HEK293T (cell line): ENCODE results near the gene BCAP29.

ENCODE experiments used
- CTCF ChIA-PET: fragments of 350-600 bp; formaldehyde crosslinking; extraction: SDS; loops from one replicate; lab custom pipeline; 2021; ENCODE audit warnings: antibody characterized with exemption, inconsistent platforms; lab: Yijun Ruan, JAX
- POLR2A ChIA-PET: fragments of 350-600 bp; formaldehyde crosslinking; extraction: SDS; loops from one replicate; lab custom pipeline; 2020; ENCODE audit warnings: antibody characterized with exemption, inconsistent platforms; lab: Yijun Ruan, JAX
- DNase-seq: peaks from one replicate; pipeline ENCODE4 v3.0.0; 2012; ENCODE audit warnings: mixed read lengths; ENCODE audit errors: extremely low spot score
- ARNT ChIP-seq: fragments of 450-650 bp; IDR thresholded peaks from 2 replicates; pipeline ENCODE4 v1.6.1; 2017; ENCODE audit warnings: mild to moderate bottlenecking
- BHLHE40 ChIP-seq: fragments of 450-650 bp; IDR thresholded peaks from 2 replicates; pipeline ENCODE4 v1.6.1; 2016; ENCODE audit warnings: mild to moderate bottlenecking, moderate library complexity, borderline replicate concordance
- CTBP1 ChIP-seq: fragments of 450-650 bp; IDR thresholded peaks from 2 replicates; pipeline ENCODE4 v1.6.1; 2016; ENCODE audit warnings: borderline replicate concordance
- ELF4 ChIP-seq: fragments of 450-650 bp; IDR thresholded peaks from 2 replicates; pipeline ENCODE4 v1.6.1; 2017; ENCODE audit warnings: antibody characterized with exemption
- FOXA1 ChIP-seq: fragments of 450-650 bp; IDR thresholded peaks from 2 replicates; pipeline ENCODE4 v1.6.1; 2016; ENCODE audit warnings: mild to moderate bottlenecking
- FOXK2 ChIP-seq: fragments of 450-650 bp; IDR thresholded peaks from 2 replicates; pipeline ENCODE4 v1.6.1; 2016; ENCODE audit warnings: mild to moderate bottlenecking
- FOXM1 ChIP-seq: fragments of 450-650 bp; IDR thresholded peaks from 2 replicates; pipeline ENCODE4 v1.6.1; 2017; ENCODE audit warnings: mild to moderate bottlenecking, borderline replicate concordance
- HDGF ChIP-seq: fragments of 450-650 bp; IDR thresholded peaks from 2 replicates; pipeline ENCODE4 v1.6.1; 2017; ENCODE audit warnings: antibody characterized with exemption, borderline replicate concordance
- L3MBTL2 ChIP-seq: fragments of 450-650 bp; conservative IDR thresholded peaks from 2 replicates; pipeline ENCODE4 v1.6.1; 2016; ENCODE audit warnings: mild to moderate bottlenecking
- LEF1 ChIP-seq: fragments of 450-650 bp; IDR thresholded peaks from 2 replicates; pipeline ENCODE4 v1.6.1; 2017; ENCODE audit warnings: mild to moderate bottlenecking, borderline replicate concordance
- NFRKB ChIP-seq: fragments of 450-650 bp; IDR thresholded peaks from 2 replicates; pipeline ENCODE4 v1.6.1; 2016; ENCODE audit warnings: mild to moderate bottlenecking, moderate library complexity
- SP1 ChIP-seq: fragments of 450-650 bp; IDR thresholded peaks from 2 replicates; pipeline ENCODE4 v1.6.1; 2017
- SUZ12 ChIP-seq: fragments of 450-650 bp; IDR thresholded peaks from 2 replicates; pipeline ENCODE4 v1.6.1; 2016; ENCODE audit warnings: mild to moderate bottlenecking
- TARDBP ChIP-seq: fragments of 450-650 bp; IDR thresholded peaks from 2 replicates; pipeline ENCODE4 v1.6.1; 2016
- ZNF384 ChIP-seq: fragments of 450-650 bp; IDR thresholded peaks from 2 replicates; pipeline ENCODE4 v1.6.1; 2016
- TF ChIP-seq, protein P1 (sequence below): fragments of 450-650 bp; IDR thresholded peaks from 2 replicates; pipeline ENCODE4 v1.6.1; 2016

Gene BCAP29

GRCh38 chr7:107661865-107662379 is 81.9 kb downstream of the BCAP29 start:
- ChIA-PET POLR2A (no interaction called here), CTCF (interaction anchor here (0.7 to 1.1 kb wide), 2 partner anchors 213 to 219 kb away, joined by 3 read pairs; no protein-coding TSS in a partner anchor)
- no peak for TF ChIP-seq SP1
- 0 out of 2 replicates have a peak, but pooled peaks have one; percentile 19 for TF ChIP-seq L3MBTL2
- DNase-seq = no peak

- ChIA-PET CTCF (no interaction called here), POLR2A (no interaction called here)
- DNase-seq = no peak
- TF ChIP-seq SUZ12 (no peak), FOXM1 (no peak)
Measured at GRCh38 chr7:107663196-107663595, 83.2 kb downstream of the BCAP29 start.

GRCh38 chr7:107666790-107667189 is 86.7 kb downstream of the BCAP29 start:
- DNase-seq = no peak
- TF ChIP-seq L3MBTL2 (no peak), FOXK2 (no peak), SP1 (no peak), FOXA1 (no peak), ELF4 (no peak), CTBP1 (no peak), ZNF384 (no peak), BHLHE40 (no peak), NFRKB (no peak), ARNT (no peak), LEF1 (no peak), HDGF (no peak)
- TF ChIP-seq, protein P1, sequence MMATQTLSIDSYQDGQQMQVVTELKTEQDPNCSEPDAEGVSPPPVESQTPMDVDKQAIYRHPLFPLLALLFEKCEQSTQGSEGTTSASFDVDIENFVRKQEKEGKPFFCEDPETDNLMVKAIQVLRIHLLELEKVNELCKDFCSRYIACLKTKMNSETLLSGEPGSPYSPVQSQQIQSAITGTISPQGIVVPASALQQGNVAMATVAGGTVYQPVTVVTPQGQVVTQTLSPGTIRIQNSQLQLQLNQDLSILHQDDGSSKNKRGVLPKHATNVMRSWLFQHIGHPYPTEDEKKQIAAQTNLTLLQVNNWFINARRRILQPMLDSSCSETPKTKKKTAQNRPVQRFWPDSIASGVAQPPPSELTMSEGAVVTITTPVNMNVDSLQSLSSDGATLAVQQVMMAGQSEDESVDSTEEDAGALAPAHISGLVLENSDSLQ = no peak
- ChIA-PET CTCF (no interaction called here), POLR2A (no interaction called here)

DNA sequence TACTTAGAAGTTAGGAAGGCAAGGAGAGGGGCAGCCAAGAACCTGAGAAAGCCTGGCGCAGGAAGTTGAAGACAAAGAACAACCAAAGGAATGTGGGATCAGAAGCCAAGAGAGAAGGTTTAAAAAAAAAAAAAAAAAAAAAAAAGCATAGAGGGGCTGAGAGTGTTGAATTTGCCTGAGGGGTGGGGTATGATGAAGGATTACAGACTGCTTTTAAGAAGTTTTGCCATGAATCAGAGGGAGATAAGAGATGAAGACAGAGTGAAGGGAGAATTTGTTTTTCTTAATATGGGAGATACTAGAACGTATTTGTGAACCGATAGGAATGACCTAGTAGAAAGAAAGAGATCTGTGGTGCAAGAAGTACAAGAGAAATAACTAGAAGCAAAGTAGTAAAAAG is 87.3 kb downstream of the BCAP29 start:
- TF ChIP-seq LEF1 (no peak), FOXK2 (no peak), SUZ12 (no peak), FOXM1 (no peak), BHLHE40 (no peak), ARNT (no peak), HDGF (no peak), L3MBTL2 (no peak)
- TF ChIP-seq, protein P1 = no peak
- DNase-seq = no peak
- ChIA-PET CTCF (no interaction called here), POLR2A (no interaction called here)

DNA sequence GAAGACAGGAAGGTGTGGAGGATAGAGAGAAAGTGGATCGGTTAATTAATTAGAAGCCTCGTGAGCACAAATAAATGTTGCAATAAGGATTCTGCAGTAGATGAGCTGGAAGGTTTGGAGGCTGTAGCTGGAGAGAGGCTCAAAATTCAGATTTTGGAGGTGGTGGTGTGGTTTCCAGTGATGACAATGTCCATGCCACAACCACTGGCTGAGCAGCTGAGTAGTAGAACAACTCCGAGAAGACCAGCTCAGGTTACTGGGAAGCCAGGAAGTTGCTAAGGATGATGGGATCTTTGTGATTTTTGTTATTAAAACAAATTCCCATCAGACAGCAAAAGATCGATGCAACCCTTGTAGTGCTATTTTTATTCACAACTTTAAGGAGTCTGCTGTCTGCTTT is 88.2 kb downstream of the BCAP29 start:
- ChIA-PET POLR2A (no interaction called here), CTCF (no interaction called here)

More for the DNA sequence above, 88.2 kb downstream of the BCAP29 start:
- DNase-seq = no peak
- no peak for TF ChIP-seq HDGF
- TF ChIP-seq TARDBP = no peak
- no peak for TF ChIP-seq BHLHE40
- no peak for TF ChIP-seq SP1
- TF ChIP-seq LEF1 = no peak
- no peak for TF ChIP-seq CTBP1
- no peak for TF ChIP-seq L3MBTL2
- TF ChIP-seq ARNT = no peak
- no peak for TF ChIP-seq FOXK2
- no peak for TF ChIP-seq NFRKB
- no peak for TF ChIP-seq ZNF384
- TF ChIP-seq FOXM1 = no peak
- TF ChIP-seq SUZ12 = no peak
- no peak for TF ChIP-seq ELF4
- TF ChIP-seq FOXA1 = no peak
- TF ChIP-seq, protein P1 = no peak
